ENCODE data around the gene SEMG2. TPM values are rescaled to one million over a fixed set of nuclear protein-coding genes. Genes with fewer than 3 reads are reported as not detected.

The SEMG2 gene
- total RNA-seq, 4 donors from 2014 or later, result not detected

GRCh38 chr20:45179166-45179565 is 42.0 kb upstream of the SEMG2 start:
- in situ Hi-C loops (cut with MboI; ENCODE audit: low pct_ligation_motif_present in 1 of 4, low pct_unique_long_range_greater_than_20kb in 1 of 4, low sequenced_read_pairs in 3 of 4), result no loop called here
- no peak for DNase-seq
- Histone ChIP-seq H3K4me3 (no peak overlapping the region), H3K4me1 (peaks cover 0 to 14% (median 12%) of the 10 kb centered on the region in 4 donors), H3K36me3 (no peaks in the 10 kb centered on the region), H3K27me3 (no peaks in the 10 kb centered on the region), H3K9me3 (no peaks in the 10 kb centered on the region), H3K27ac (no peak overlapping the region)
- WGBS, 2 donors (ENCODE audit: low coverage in 1 of 2), result 60 to 69% methylated on average over 1 to 2 of the region's 2 CpGs
- intact Hi-C loops (cut with DNase I; ENCODE audit: low total_unique reads), result no loop called here
- TF ChIP-seq POLR2A (IDR thresholded peaks at IDR 0.05) (no peak), POLR2AphosphoS5 (IDR thresholded peaks at IDR 0.05) (no peak), EP300 (IDR thresholded peaks at IDR 0.05; ENCODE audit: low read depth) (no peak), CTCF (IDR thresholded peaks at IDR 0.05) (no peak)

- no peak for DNase-seq
- Histone ChIP-seq H3K4me1 (no peaks in the 10 kb centered on the region), H3K27me3 (no peaks in the 10 kb centered on the region), H3K27ac (no peak overlapping the region), H3K36me3 (no peaks in the 10 kb centered on the region), H3K4me3 (no peak overlapping the region), H3K9me3 (no peaks in the 10 kb centered on the region)
- TF ChIP-seq EP300 (IDR thresholded peaks at IDR 0.05; ENCODE audit: low read depth) (no peak), CTCF (IDR thresholded peaks at IDR 0.05) (no peak), POLR2AphosphoS5 (IDR thresholded peaks at IDR 0.05) (no peak), POLR2A (IDR thresholded peaks at IDR 0.05) (no peak)
- in situ Hi-C loops (cut with MboI; ENCODE audit: low pct_ligation_motif_present in 1 of 4, low pct_unique_long_range_greater_than_20kb in 1 of 4, low sequenced_read_pairs in 3 of 4), result no loop called here
- 79% methylated on average over 2 of the region's 2 CpGs; no CpG with 5 or more reads in 1 of the 2 donors for WGBS, 2 donors (ENCODE audit: low coverage in 1 of 2)
- intact Hi-C loops (cut with DNase I; ENCODE audit: low total_unique reads), result no loop called here
Measured at GRCh38 chr20:45181639-45182038, 39.5 kb upstream of the SEMG2 start.

- Histone ChIP-seq H3K27ac (no peak overlapping the region), H3K27me3 (no peaks in the 10 kb centered on the region), H3K9me3 (no peaks in the 10 kb centered on the region), H3K36me3 (no peaks in the 10 kb centered on the region), H3K4me3 (no peak overlapping the region), H3K4me1 (no peaks in the 10 kb centered on the region)
- intact Hi-C loops (cut with DNase I; ENCODE audit: low total_unique reads) (no loop called here), in situ Hi-C loops (cut with MboI; ENCODE audit: low pct_ligation_motif_present in 1 of 4, low pct_unique_long_range_greater_than_20kb in 1 of 4, low sequenced_read_pairs in 3 of 4) (no loop called here)
- DNase-seq, result no peak
- TF ChIP-seq POLR2AphosphoS5 (IDR thresholded peaks at IDR 0.05) (no peak), POLR2A (IDR thresholded peaks at IDR 0.05) (no peak), EP300 (IDR thresholded peaks at IDR 0.05; ENCODE audit: low read depth) (no peak), CTCF (IDR thresholded peaks at IDR 0.05) (no peak)
- WGBS, 2 donors (ENCODE audit: low coverage in 1 of 2), result 76 to 88% methylated on average over 2 of the region's 2 CpGs
Measured at GRCh38 chr20:45183084-45183483, 38.1 kb upstream of the SEMG2 start.

- Histone ChIP-seq H3K36me3 (no peaks in the 10 kb centered on the region), H3K9me3 (no peaks in the 10 kb centered on the region), H3K27me3 (no peaks in the 10 kb centered on the region), H3K4me3 (no peak overlapping the region), H3K4me1 (no peaks in the 10 kb centered on the region), H3K27ac (no peak overlapping the region)
- 76% methylated on average over 2 of the region's 2 CpGs; no CpG with 5 or more reads in 1 of the 2 donors for WGBS, 2 donors (ENCODE audit: low coverage in 1 of 2)
- intact Hi-C loops (cut with DNase I; ENCODE audit: low total_unique reads) (no loop called here), in situ Hi-C loops (cut with MboI; ENCODE audit: low pct_ligation_motif_present in 1 of 4, low pct_unique_long_range_greater_than_20kb in 1 of 4, low sequenced_read_pairs in 3 of 4) (no loop called here)
- DNase-seq, result no peak
- no peak for TF ChIP-seq CTCF (IDR thresholded peaks at IDR 0.05)
Measured at GRCh38 chr20:45187693-45188092, 33.5 kb upstream of the SEMG2 start.
